GM12875 (cell line): Measurements from ENCODE around the gene DOCK8.
"Not testable (repeated sequence)": the region's sequence is repeated elsewhere in the genome, so short reads cannot be mapped to it uniquely, and the experiment has no call there.

Experiments used
- H3K4me3 ChIP-seq: one replicate; pipeline ENCODE4 v1.5.1; 2011; ENCODE audit warnings: low read depth, low read length, control low read depth
- CTCF ChIP-seq: IDR thresholded peaks from 2 replicates; pipeline ENCODE4 v1.5.1; 2011; ENCODE audit warnings: low read depth, mild to moderate bottlenecking, control low read depth, inconsistent platforms, low read length, moderate library complexity, borderline replicate concordance; ENCODE audit not compliant: insufficient read depth

Gene DOCK8

GRCh38 chr9:404234-404633 lies 189.6 kb downstream of the DOCK8 start:
- no peak for TF ChIP-seq CTCF

GRCh38 chr9:405341-405740 lies 190.7 kb downstream of the DOCK8 start:
- H3K4me3 ChIP-seq: no peak overlapping the region
- no peak for TF ChIP-seq CTCF

More at GRCh38 chr9:404234-404633, 189.6 kb downstream of the DOCK8 start:
- H3K4me3 ChIP-seq: no peak overlapping the region

DNA sequence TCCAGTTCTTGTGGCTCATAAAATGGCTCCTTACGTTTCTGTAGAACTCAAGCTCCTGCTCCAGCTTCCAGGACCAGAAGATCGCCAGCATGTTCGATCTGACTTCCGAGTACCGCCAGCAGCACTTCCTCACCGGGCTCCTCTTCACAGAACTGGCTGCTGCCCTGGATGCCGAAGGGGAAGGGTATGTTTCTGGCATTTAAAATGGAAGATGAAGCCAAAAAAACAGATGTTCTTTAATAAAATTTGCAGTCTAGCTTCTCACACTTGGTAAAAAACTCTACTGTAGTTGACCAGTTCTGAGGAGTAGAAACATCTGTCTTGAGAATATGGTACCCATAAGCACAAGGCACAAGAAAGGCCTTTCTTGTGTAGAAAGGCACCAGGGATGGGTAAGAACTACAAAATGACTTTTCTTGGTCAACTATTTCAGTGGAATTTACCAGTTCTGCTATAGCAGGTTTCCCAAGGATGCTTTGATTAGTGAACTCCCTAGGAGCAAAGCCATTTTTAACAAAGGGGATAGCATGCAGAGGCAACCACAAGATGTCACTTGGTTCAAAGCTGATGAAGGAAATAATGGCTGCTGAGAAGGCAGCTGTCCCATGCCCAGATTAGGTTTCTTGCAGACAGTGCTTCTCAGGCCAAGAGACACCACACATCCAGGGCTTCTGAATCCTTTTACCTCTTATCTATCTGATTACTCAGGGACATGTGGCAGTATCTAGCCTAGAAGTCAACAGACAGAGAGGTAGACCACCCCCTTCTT lies 192.4 kb downstream of the DOCK8 start:
- no peak overlapping the region for H3K4me3 ChIP-seq
- no peak for TF ChIP-seq CTCF

DNA sequence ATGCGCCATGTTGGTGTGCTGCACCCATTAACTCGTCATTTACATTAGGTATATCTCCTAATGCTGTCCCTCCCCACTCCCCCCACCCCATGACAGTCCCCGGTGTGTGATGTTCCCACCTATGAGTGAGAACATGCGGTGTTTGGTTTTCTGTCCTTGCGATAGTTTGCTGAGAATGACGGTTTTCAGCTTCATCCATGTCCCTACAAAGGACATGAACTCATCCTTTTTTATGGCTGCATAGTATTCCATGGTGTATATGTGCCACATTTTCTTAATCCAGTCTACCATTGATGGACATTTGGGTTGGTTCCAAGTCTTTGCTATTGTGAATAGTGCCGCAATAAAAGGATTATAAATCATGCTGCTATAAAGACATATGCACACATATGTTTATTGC lies 195.0 kb downstream of the DOCK8 start:
- not testable (repeated sequence) for H3K4me3 ChIP-seq

- no peak overlapping the region for H3K4me3 ChIP-seq
- TF ChIP-seq CTCF: no peak
Measured at GRCh38 chr9:414595-414994, 199.9 kb downstream of the DOCK8 start.

DNA sequence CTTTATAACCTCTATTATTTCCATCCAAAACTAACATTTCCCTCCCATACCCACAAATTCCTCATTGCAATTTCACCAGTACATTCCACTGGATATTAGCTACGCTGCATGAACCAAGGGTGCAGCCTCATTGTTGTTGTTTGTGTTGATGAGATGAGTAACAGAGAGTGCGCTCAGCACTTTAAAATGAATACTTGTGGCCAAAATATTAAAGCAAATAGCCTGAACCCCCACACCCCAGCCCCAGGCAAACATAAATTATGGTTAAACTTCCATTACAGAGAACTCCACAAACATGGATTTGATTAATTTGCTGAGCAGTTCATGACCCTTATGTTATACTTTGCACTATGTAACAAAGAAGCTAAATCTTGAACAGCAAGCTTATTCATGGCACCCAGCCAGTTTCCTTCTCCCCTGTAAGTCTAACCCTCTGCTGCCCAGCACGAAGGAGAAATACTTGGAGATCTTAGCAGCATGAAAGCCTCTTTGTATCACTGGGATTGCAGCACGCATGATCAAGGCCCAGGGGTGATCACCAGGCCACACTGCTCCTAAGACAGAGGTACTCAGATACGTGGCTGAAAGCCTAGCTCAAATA lies 205.0 kb downstream of the DOCK8 start:
- no peak overlapping the region for H3K4me3 ChIP-seq
- no peak for TF ChIP-seq CTCF

DNA sequence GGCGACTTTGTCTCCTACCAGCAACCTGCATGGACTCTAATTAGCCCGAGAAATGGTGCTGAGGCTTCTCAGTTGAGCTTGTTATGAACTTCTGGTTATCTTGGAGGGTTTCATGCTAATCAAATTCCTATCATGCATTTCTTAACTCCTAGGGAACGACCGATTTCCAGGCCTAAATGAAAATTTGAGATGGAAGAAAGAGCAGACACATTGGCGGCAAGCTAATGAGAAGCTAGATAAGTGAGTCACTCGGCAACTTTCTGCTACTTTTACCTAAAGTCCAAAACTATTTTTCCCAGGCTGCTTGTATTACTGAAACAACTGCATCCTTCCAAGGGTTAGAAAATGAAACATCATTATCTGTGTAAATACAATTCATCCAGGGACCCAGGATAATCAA lies 207.2 kb downstream of the DOCK8 start:
- H3K4me3 ChIP-seq: no peak overlapping the region
- no peak for TF ChIP-seq CTCF
